ENCODE results near the gene CLK1.
"Not testable (repeated sequence)": the region's sequence is repeated elsewhere in the genome, so short reads cannot be mapped to it uniquely, and the experiment has no call there.

CLK1 gene

GRCh38 chr2:200850512-200851256 is 13.8 kb downstream of the CLK1 start:
- DNase-seq: no peak

GRCh38 chr2:200847939-200848338 is 16.5 kb downstream of the CLK1 start:
- DNase-seq: no peak

- peak; percentile 16 for DNase-seq
These were observed 17.2 kb downstream of the CLK1 start for GRCh38 chr2:200847269-200847668.

GRCh38 chr2:200845669-200846325 is 18.7 kb downstream of the CLK1 start:
- no peak for DNase-seq

GRCh38 chr2:200845194-200845593 is 19.3 kb downstream of the CLK1 start:
- DNase-seq: no peak

- no peak for DNase-seq
These were observed 20.2 kb downstream of the CLK1 start for GRCh38 chr2:200843993-200844948.

- no peak for DNase-seq
These were observed 24.9 kb downstream of the CLK1 start for GRCh38 chr2:200839513-200839912.

- DNase-seq: no peak
These were observed 29.8 kb downstream of the CLK1 start for GRCh38 chr2:200834701-200835100.

GRCh38 chr2:200829258-200829655 is 35.2 kb downstream of the CLK1 start:
- DNase-seq: no peak

- DNase-seq: no peak
These were observed 35.7 kb downstream of the CLK1 start for GRCh38 chr2:200828572-200829257.

GRCh38 chr2:200828104-200828503 is 36.4 kb downstream of the CLK1 start:
- DNase-seq: no peak

GRCh38 chr2:200821686-200822245 is 42.7 kb downstream of the CLK1 start:
- DNase-seq: no peak

- no peak for DNase-seq
These were observed 43.8 kb downstream of the CLK1 start for GRCh38 chr2:200820573-200821234.

- not testable (repeated sequence) for DNase-seq
These were observed 45.7 kb downstream of the CLK1 start for GRCh38 chr2:200818732-200819131.

- peak; percentile 41 for DNase-seq
These were observed 49.5 kb downstream of the CLK1 start for GRCh38 chr2:200814917-200815316.

GRCh38 chr2:200814276-200814815 is 50.1 kb downstream of the CLK1 start:
- no peak for DNase-seq

GRCh38 chr2:200812122-200813022 is 52.1 kb downstream of the CLK1 start:
- peak; percentile 69 for DNase-seq

- DNase-seq: peak; percentile 94
These were observed 52.9 kb downstream of the CLK1 start, which contains the start of gene BZW1 for GRCh38 chr2:200811333-200812121. Gene BZW1, plus strand, starts transcription at chr2:200811910. Its CDS starts 1,308 bp downstream, at chr2:200813218.

GRCh38 chr2:200810998-200811332 is 53.5 kb downstream of the CLK1 start:
- no peak for DNase-seq

All from MV-4-11 (cell line).